Left lung (tissue), 10 donors: Measurements from ENCODE around the gene HEATR5A. TPM values are rescaled to one million over a fixed set of nuclear protein-coding genes. Genes with fewer than 3 reads are reported as not detected.
"Not testable (repeated sequence)": the region's sequence is repeated elsewhere in the genome, so short reads cannot be mapped to it uniquely, and the experiment has no call there.

ENCODE experiments used
- ATAC-seq: fragments of 200-7000 bp; cut with Tn5 transposase; one replicate; pipeline ENCODE4 v1.9.1; 2020; ENCODE audit warnings: moderate library complexity
- DNase-seq, 4 donors: peaks; one replicate each; pipeline ENCODE4 v3.0.0-alpha.2; 2013 to 2020
- H3K27ac ChIP-seq, 2 donors: fragments of 200-600 bp; sonication (generic) in 1 of 2; one replicate each; pipeline versions ENCODE4 v1.5.0 to v1.8.0; 2020 to 2021
- H3K27me3 ChIP-seq, 2 donors: fragments of 200-600 bp; sonication (generic) in 1 of 2; one replicate each; pipeline versions ENCODE4 v1.5.0 to v1.8.0; 2020 to 2021
- H3K36me3 ChIP-seq, 2 donors: fragments of 200-600 bp; sonication (generic) in 1 of 2; one replicate each; pipeline versions ENCODE4 v1.5.0 to v1.8.0; 2020 to 2021
- H3K4me1 ChIP-seq, 2 donors: fragments of 200-600 bp; one replicate each; pipeline ENCODE4 v1.8.0; 2021
- H3K4me3 ChIP-seq, 2 donors: fragments of 200-600 bp; sonication (generic) in 1 of 2; one replicate each; pipeline versions ENCODE4 v1.5.0 to v1.8.0; 2020 to 2021; ENCODE audit warnings: mild to moderate bottlenecking in 1 of 2
- H3K9me3 ChIP-seq, 2 donors: fragments of 200-600 bp; sonication (generic) in 1 of 2; one replicate each; pipeline versions ENCODE4 v1.5.0 to v1.8.0; 2020 to 2021
- intact Hi-C, 2 donors: fragments of 100-400 bp; cut with DNase I; formaldehyde crosslinking; loops; one replicate each; pipeline versions ENCODE4 v1.11.2 to v1.14.2; 2022
- polyA plus RNA-seq, 6 donors: library from polyadenylated mRNA; unstranded; fragments of 120-200 nt; gene quantifications; one replicate each; pipeline ENCODE4 v1.2.1, GENCODE V29; 2013; ENCODE audit not compliant: insufficient read length in 6 of 6
- total RNA-seq, 2 donors: library from RNA; stranded (reverse); fragmentation: NEBNext Ultra II Directional; extraction: Animal tissue kit (Norgen Biotek cat#: 25700); gene quantifications; one replicate each; pipeline ENCODE4 v1.2.1, GENCODE V29; 2021
- TF ChIP-seq, protein P1 (sequence below), 2 donors: fragments of 200-600 bp; sonication (generic) in 1 of 2; IDR thresholded peaks; one replicate each; pipeline versions ENCODE4 v1.5.0 to v1.8.0; 2021; ENCODE audit warnings: antibody characterized with exemption in 2 of 2
- donor health status: DM: no; HTN: yes; CAD: no.
- donor health status: DM: no; HTN: no; CAD: no.

The HEATR5A gene
- total and polyA plus RNA-seq, 8 donors, result 18.5 to 72.5 (median 21.3) TPM

DNA sequence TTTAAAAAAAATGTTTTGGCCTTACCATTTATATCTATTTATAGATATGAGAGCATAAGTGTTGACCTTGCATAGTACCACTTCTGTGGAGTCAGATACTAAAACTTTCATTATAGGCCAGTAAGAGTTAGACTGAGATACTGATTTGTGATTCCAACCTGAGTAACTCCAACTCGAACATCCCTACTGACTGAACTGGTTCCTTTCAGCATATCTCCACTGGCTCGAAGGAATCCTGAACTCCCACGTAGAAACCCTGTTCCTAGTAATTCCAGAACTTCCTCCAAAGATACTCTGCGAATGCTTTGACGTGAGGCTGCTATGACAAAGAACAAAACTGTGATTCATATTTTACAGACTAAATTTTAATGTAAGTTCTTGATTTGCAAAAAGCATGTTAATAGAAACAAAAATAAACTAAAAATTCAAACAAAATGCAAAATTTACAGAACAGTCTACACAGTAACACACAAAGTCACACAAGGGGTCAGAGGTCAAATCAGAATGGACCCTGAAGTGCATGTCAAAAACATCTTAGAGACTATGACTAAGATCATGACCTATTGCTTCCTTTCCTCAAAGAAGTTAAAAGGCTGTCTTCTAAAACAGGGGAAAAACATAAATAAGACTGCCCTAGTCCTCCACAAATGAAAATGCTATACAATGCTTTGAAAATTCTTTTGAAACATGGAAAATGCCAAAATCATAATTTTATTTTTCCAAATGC is 31.5 kb downstream of the HEATR5A start:
- H3K27ac ChIP-seq, result peak overlapping the region in 1 of 2 donors; percentile 40
- ATAC-seq (peak; percentile 68), DNase-seq (no peak)
- no peak overlapping the region for H3K4me3 ChIP-seq
- H3K27me3 ChIP-seq, result no peaks in the 10 kb centered on the region
- H3K9me3 ChIP-seq, result no peaks in the 10 kb centered on the region
- H3K36me3 ChIP-seq, result peaks cover 0 to 58% of the 10 kb centered on the region in 2 donors
- intact Hi-C loops, result no loop called here
- H3K4me1 ChIP-seq, result no peaks in the 10 kb centered on the region
- TF ChIP-seq, protein P1, sequence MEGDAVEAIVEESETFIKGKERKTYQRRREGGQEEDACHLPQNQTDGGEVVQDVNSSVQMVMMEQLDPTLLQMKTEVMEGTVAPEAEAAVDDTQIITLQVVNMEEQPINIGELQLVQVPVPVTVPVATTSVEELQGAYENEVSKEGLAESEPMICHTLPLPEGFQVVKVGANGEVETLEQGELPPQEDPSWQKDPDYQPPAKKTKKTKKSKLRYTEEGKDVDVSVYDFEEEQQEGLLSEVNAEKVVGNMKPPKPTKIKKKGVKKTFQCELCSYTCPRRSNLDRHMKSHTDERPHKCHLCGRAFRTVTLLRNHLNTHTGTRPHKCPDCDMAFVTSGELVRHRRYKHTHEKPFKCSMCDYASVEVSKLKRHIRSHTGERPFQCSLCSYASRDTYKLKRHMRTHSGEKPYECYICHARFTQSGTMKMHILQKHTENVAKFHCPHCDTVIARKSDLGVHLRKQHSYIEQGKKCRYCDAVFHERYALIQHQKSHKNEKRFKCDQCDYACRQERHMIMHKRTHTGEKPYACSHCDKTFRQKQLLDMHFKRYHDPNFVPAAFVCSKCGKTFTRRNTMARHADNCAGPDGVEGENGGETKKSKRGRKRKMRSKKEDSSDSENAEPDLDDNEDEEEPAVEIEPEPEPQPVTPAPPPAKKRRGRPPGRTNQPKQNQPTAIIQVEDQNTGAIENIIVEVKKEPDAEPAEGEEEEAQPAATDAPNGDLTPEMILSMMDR (IDR thresholded peaks at IDR 0.05), result no peak

DNA sequence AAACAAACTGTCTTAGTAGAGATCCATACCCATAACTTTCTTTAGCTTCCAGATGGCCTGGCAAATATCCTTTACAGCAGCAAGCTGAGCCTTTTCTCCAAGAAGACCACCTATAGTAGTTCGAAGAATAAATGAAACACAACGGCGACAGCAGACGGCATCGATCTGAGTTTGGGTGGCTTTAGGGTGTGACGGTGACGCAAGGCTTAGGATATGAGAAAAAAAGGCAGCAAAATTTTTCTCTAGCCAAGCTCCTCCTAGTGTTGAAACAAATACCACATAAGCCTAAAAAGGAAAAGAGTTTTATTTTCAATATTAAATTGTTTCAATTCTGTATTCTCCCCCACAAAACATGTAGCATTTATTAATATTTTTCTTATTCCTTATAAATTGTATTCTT is 33.3 kb downstream of the HEATR5A start:
- Histone ChIP-seq H3K36me3 (peaks cover 0 to 57% of the 10 kb centered on the region in 2 donors), H3K4me3 (no peak overlapping the region)

DNA sequence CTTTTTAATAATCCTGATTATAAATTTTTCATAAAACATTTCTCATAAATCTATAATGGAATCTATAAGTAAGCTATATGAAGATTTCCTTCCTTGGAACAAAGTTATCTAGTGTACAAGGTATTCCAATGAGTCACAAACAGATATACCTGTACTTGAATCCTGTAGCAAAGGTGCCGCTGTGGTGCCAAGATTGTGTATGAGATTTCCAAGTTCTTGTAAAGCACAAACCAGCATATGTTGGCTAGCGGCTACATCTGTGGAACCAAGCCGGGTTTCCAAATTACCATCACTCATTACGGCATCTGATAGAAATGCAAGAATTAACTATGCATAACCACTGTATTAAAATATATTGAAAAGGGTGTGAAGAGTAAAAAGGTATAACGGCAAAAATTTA is 34.1 kb downstream of the HEATR5A start:
- H3K36me3 ChIP-seq, result peaks cover 0 to 60% of the 10 kb centered on the region in 2 donors
- intact Hi-C loops, result no loop called here
- TF ChIP-seq, protein P1 (IDR thresholded peaks at IDR 0.05), result no peak
- no peak overlapping the region for H3K27ac ChIP-seq
- no peaks in the 10 kb centered on the region for H3K27me3 ChIP-seq
- ATAC-seq (no peak), DNase-seq (no peak)
- H3K9me3 ChIP-seq, result no peaks in the 10 kb centered on the region
- H3K4me1 ChIP-seq, result no peaks in the 10 kb centered on the region
- H3K4me3 ChIP-seq, result no peak overlapping the region

More for the DNA sequence above, 33.3 kb downstream of the HEATR5A start:
- ATAC-seq, result no peak
- H3K4me1 ChIP-seq, result no peaks in the 10 kb centered on the region
- no peaks in the 10 kb centered on the region for H3K9me3 ChIP-seq
- no peak overlapping the region for H3K27ac ChIP-seq
- DNase-seq, result no peak
- TF ChIP-seq, protein P1 (IDR thresholded peaks at IDR 0.05), result no peak
- intact Hi-C loops, result no loop called here
- H3K27me3 ChIP-seq, result no peaks in the 10 kb centered on the region

DNA sequence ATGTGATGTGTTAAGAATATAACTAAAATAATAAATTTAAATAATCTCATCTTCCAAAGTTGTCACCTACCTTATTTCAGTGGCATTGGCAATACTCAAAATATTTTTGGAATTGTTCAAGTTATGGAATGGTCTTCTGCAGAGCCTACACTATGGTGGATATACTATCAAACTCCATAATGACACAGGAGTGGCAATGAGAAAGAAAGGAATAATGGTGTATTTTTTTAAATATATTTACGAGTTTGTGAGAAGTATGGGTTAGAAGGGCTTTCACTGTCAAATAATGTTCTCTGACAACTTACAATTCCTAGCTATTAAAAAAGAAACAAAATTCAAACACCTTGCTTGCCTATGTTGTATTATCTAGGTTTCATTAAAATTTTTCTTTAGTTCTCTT is 38.1 kb downstream of the HEATR5A start:
- DNase-seq (no peak), ATAC-seq (no peak)
- H3K4me1 ChIP-seq, result peaks cover 5 to 12% of the 10 kb centered on the region in 2 donors
- H3K27me3 ChIP-seq, result no peaks in the 10 kb centered on the region
- intact Hi-C loops, result no loop called here
- no peak overlapping the region for H3K27ac ChIP-seq
- TF ChIP-seq, protein P1 (IDR thresholded peaks at IDR 0.05), result no peak
- H3K9me3 ChIP-seq, result no peaks in the 10 kb centered on the region
- no peak overlapping the region for H3K4me3 ChIP-seq
- H3K36me3 ChIP-seq, result peaks cover 0 to 78% of the 10 kb centered on the region in 2 donors

DNA sequence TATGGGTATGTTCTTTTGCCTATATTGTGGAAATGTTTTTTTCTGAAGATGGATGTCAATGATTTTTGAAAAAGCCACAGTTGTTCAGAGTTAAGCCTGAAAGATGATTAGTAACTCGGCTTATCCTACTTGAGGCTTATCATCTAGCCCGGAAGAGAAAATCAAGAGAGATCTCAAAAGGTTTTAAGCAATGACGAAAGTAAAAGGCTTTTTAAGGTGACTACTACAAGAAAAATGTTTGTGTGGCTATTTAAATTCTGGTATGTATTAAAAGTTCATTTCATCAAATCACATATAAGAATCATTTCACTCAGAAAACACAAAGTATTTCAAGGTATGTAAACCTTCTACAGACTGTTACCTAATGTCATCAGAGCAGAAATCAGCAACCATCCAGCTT is 40.2 kb downstream of the HEATR5A start:
- DNase-seq, result no peak
- TF ChIP-seq, protein P1 (IDR thresholded peaks at IDR 0.05), result no peak
- Histone ChIP-seq H3K9me3 (no peaks in the 10 kb centered on the region), H3K27ac (no peak overlapping the region), H3K4me1 (peaks cover 5 to 12% of the 10 kb centered on the region in 2 donors), H3K27me3 (no peaks in the 10 kb centered on the region), H3K36me3 (peaks cover 0 to 67% of the 10 kb centered on the region in 2 donors), H3K4me3 (no peak overlapping the region)
- intact Hi-C loops, result no loop called here
- no peak for ATAC-seq

DNA sequence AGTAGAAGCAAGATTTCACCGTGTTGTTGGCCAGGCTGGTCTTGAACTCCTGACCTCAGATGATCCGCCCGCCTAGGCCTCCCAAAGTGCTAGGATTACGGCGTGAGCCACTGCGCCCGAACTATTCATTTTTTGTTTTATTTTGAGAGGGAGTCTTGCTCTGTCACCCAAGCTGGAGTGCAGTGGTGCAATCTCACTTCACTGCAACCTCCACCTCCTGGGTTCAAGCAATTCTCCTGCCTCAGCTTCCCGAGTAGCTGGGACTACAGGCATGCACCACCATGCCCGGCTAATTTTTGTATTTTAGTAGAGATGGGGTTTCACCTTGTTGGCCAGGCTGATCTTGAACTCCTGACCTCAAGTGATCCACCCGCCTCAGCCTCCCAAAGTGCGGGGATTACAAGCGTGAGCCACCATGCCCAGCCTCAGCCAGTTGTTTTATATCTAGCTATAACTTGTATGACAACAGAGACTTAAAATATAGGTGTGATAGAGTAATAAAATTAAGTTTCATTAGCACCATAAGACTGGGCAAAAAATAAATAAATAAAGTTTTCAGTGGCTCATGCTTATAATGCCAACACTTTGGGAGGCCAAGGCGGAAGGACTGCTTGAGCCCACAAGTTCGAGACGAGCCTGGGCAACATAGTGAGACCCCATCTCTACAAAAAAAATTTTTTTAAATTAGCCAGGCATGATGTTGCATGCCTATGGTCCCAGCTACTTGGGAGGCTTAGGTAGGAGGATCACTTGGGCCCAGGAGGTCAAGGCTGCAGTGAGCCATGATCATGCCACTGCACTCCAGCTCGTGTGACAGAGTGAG is 41.0 kb downstream of the HEATR5A start:
- H3K4me3 ChIP-seq, intact Hi-C loops, H3K9me3 ChIP-seq, H3K27ac ChIP-seq, DNase-seq, H3K27me3 ChIP-seq, ATAC-seq: not testable (repeated sequence)
- Histone ChIP-seq H3K36me3 (peaks cover 0 to 68% of the 10 kb centered on the region in 2 donors), H3K4me1 (peaks cover 5 to 12% of the 10 kb centered on the region in 2 donors)
